ENCODE measurements around the gene PCK1.

Gene PCK1

GRCh38 chr20:57614490-57615444, 53.9 kb downstream of the PCK1 start:
- TF ChIP-seq, protein P1, sequence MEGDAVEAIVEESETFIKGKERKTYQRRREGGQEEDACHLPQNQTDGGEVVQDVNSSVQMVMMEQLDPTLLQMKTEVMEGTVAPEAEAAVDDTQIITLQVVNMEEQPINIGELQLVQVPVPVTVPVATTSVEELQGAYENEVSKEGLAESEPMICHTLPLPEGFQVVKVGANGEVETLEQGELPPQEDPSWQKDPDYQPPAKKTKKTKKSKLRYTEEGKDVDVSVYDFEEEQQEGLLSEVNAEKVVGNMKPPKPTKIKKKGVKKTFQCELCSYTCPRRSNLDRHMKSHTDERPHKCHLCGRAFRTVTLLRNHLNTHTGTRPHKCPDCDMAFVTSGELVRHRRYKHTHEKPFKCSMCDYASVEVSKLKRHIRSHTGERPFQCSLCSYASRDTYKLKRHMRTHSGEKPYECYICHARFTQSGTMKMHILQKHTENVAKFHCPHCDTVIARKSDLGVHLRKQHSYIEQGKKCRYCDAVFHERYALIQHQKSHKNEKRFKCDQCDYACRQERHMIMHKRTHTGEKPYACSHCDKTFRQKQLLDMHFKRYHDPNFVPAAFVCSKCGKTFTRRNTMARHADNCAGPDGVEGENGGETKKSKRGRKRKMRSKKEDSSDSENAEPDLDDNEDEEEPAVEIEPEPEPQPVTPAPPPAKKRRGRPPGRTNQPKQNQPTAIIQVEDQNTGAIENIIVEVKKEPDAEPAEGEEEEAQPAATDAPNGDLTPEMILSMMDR (IDR thresholded peaks at IDR 0.05; ENCODE audit: low read depth, low read length, missing control alignments) = no peak
- in situ Hi-C loops (cut with HindIII; ENCODE audit: low sequenced_read_pairs) = no loop called here
- no peak for DNase-seq (ENCODE audit: low read depth)
- no peak overlapping the region for H3K4me3 ChIP-seq (ENCODE audit: low read depth, low read length)

DNA sequence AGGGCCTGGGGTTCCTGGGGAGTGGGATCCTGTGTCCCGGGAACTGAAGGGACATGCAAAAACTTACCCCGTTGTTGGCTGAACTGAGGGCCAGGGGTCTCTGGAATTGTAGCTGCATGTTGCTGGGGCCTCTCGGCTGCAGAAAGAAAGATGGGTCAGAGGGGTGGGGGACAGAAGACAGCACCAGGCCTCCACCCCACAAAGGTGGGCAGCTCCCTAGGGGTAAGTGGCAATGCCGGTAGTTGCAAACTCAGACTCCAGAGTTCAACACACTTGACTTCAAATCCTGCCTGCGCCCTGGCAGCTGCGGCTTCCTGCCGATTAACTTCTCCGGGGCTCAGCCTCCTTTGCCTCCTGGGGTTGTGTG, 54.5 kb downstream of the PCK1 start:
- TF ChIP-seq, protein P1 (IDR thresholded peaks at IDR 0.05; ENCODE audit: low read depth, low read length, missing control alignments) = no peak
- in situ Hi-C loops (cut with HindIII; ENCODE audit: low sequenced_read_pairs) = no loop called here
- no peak overlapping the region for H3K4me3 ChIP-seq (ENCODE audit: low read depth, low read length)
- no peak for DNase-seq (ENCODE audit: low read depth)

- H3K4me3 ChIP-seq (ENCODE audit: low read depth, low read length) = no peak overlapping the region
- in situ Hi-C loops (cut with HindIII; ENCODE audit: low sequenced_read_pairs) = no loop called here
- DNase-seq (ENCODE audit: low read depth) = no peak
- TF ChIP-seq, protein P1 (IDR thresholded peaks at IDR 0.05; ENCODE audit: low read depth, low read length, missing control alignments) = no peak
These were observed 55.4 kb downstream of the PCK1 start for GRCh38 chr20:57616143-57616951.

DNA sequence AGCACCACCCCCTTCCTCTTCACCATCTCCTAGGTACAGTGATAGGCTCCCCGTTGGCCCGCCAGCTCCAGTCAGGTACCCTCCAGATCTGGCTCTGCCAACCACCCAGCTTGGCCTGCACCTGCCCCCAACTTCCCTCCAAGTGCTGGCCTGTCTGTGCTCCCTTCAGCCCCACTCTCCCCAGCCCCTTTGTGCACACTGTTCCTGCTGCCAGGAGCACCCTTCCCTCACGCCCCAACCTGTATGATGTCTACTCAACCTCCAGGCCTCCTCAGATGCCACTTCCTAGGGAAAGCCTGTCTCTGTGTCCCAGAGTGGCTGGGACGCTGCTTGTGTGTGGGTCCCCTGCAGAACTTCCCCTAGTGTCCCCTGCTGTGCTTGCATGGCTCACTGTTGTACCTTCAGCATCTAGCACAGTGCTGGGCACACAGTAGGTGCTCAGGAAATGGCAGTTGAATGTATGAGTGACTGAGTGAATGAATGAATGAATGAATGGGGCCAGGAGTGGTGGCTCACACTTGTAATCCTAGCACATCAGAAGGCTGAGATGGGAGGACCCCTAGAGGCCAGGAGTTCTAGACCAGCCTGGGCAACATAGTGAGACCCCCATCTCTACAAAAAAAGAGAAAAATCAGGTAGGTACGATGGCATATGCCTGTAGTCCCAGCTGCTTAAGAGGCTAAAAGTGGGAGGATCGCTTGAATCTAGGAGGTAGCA, 56.3 kb downstream of the PCK1 start:
- in situ Hi-C loops (cut with HindIII; ENCODE audit: low sequenced_read_pairs) = no loop called here
- TF ChIP-seq, protein P1 (IDR thresholded peaks at IDR 0.05; ENCODE audit: low read depth, low read length, missing control alignments) = no peak
- H3K4me3 ChIP-seq (ENCODE audit: low read depth, low read length) = no peak overlapping the region
- no peak for DNase-seq (ENCODE audit: low read depth)
